ENCODE measurements around the gene PRKG1. TPM values are rescaled to one million over a fixed set of nuclear protein-coding genes. Genes with fewer than 3 reads are reported as not detected.

Gene PRKG1
- total RNA-seq, 2 donors from 2014 or later, result 17.8 to 31.1 TPM

DNA sequence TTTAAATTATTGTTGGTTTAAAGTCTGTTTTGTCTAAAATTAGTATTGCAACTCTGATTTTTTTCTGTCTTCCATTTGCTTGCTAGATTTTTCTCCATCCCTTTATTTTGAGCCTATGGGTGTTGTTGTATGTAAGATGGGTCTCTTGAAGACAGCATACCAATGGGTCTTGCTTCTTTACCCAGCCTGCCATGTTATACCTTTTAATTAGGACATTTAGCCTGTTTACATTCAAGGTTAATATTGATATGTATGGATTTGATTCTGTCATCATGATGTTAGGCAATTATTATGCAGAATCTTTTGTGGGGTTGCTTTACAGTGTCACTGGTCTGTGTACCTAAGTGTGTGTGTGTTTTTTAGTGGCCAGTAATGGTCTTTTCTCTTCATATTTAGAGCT lies 906.5 kb downstream of the PRKG1 start:
- H3K4me3 ChIP-seq, result no peak overlapping the region
- TF ChIP-seq, protein P1, sequence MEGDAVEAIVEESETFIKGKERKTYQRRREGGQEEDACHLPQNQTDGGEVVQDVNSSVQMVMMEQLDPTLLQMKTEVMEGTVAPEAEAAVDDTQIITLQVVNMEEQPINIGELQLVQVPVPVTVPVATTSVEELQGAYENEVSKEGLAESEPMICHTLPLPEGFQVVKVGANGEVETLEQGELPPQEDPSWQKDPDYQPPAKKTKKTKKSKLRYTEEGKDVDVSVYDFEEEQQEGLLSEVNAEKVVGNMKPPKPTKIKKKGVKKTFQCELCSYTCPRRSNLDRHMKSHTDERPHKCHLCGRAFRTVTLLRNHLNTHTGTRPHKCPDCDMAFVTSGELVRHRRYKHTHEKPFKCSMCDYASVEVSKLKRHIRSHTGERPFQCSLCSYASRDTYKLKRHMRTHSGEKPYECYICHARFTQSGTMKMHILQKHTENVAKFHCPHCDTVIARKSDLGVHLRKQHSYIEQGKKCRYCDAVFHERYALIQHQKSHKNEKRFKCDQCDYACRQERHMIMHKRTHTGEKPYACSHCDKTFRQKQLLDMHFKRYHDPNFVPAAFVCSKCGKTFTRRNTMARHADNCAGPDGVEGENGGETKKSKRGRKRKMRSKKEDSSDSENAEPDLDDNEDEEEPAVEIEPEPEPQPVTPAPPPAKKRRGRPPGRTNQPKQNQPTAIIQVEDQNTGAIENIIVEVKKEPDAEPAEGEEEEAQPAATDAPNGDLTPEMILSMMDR (IDR thresholded peaks at IDR 0.05), result no peak
- H3K27me3 ChIP-seq, result no peaks in the 10 kb centered on the region
- H3K27ac ChIP-seq, result no peak overlapping the region
- DNase-seq (ENCODE audit: low spot score), result no peak
- H3K36me3 ChIP-seq, result no peaks in the 10 kb centered on the region
- H3K4me1 ChIP-seq, result no peaks in the 10 kb centered on the region
- H3K9me3 ChIP-seq, result no peaks in the 10 kb centered on the region

DNA sequence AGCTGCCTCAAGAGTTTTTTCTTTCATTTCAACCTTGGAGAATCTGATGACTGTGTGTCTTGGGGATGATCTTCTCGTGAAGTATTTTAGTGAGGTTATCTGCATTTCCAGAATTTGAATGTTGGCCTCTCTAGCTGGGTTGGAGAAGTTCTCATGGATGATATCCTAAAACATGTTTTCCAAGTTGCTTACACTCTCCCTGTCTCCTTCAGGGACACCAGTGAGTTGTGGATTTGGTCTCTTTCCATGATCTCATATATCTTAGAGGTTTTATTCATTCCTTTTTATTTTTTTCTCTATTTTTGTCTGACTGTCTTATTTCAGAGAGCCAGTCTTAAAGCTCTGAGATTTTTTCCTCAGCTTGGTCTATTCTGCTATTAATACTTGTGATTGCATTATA lies 907.4 kb downstream of the PRKG1 start:
- no peaks in the 10 kb centered on the region for H3K36me3 ChIP-seq
- no peaks in the 10 kb centered on the region for H3K27me3 ChIP-seq
- no peak overlapping the region for H3K4me3 ChIP-seq
- H3K9me3 ChIP-seq, result no peaks in the 10 kb centered on the region
- DNase-seq (ENCODE audit: low spot score), result no peak
- no peak overlapping the region for H3K27ac ChIP-seq
- no peaks in the 10 kb centered on the region for H3K4me1 ChIP-seq
- TF ChIP-seq, protein P1 (IDR thresholded peaks at IDR 0.05), result no peak

DNA sequence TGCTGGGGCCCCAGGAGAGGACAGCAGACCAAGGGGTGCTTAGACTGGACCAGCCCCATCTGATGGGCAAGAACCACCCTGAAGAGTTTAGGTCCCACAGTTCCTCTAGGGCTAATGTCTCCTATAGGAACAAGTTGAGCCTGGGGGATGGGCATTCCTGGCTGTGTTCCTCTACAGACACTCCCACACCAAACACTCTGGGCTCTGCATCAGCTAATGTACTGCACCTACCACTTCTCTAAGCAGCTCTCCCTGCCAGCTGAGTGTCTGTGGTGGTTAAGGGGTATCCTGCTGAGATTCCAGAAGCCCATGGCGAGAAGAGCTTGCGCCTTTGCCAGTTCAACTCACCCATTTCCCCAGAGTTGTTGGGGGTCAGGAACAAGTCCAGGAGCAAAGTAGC lies 909.2 kb downstream of the PRKG1 start:
- no peak for DNase-seq (ENCODE audit: low spot score)
- Histone ChIP-seq H3K27ac (no peak overlapping the region), H3K4me1 (no peaks in the 10 kb centered on the region), H3K36me3 (no peaks in the 10 kb centered on the region), H3K9me3 (no peaks in the 10 kb centered on the region), H3K27me3 (no peaks in the 10 kb centered on the region), H3K4me3 (no peak overlapping the region)
- TF ChIP-seq, protein P1 (IDR thresholded peaks at IDR 0.05), result no peak

DNA sequence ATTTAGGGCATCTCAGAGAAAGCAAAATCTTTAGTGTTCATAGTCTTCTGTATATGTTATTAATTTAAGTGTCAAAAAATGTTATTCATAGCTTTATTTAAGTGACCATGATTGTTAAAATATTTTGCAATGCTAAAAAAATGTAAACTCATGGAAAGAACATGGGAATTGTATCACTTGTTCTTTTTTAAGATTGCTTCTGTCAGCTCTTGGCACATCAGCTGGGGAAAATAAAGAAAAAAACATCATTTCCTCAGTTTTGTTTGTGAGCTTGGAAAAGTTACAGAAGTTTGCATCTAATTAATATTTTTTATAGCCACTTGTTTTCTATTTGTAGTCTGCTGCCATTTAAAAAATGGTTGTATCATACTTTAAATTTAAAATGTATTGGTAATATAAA lies 911.0 kb downstream of the PRKG1 start:
- Histone ChIP-seq H3K27ac (no peak overlapping the region), H3K9me3 (peaks cover 0 to 3% of the 10 kb centered on the region in 2 donors), H3K4me3 (no peak overlapping the region), H3K36me3 (no peaks in the 10 kb centered on the region), H3K4me1 (no peaks in the 10 kb centered on the region), H3K27me3 (no peaks in the 10 kb centered on the region)
- TF ChIP-seq, protein P1 (IDR thresholded peaks at IDR 0.05), result no peak
- no peak for DNase-seq (ENCODE audit: low spot score)

DNA sequence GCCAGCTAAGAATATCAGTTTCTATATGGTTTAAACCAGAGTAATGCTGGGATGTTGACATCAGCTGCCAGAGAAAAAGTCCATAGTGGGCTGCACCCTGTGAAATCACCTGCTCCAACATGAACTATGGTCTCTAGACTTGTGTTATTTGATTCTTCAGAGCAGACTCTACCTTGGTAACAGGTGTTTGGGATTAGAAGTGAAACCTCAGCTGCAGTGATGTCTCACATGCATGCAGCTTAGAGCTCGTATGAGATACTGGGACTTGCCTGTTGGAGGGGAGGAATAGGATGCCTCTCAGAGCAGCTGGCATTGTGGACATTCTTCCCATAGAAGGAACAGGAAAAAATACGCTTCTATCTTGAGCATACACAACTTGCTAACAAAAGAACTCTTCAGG lies 912.2 kb downstream of the PRKG1 start:
- H3K4me1 ChIP-seq, result no peaks in the 10 kb centered on the region
- H3K36me3 ChIP-seq, result no peaks in the 10 kb centered on the region
- DNase-seq (ENCODE audit: low spot score), result no peak
- H3K27me3 ChIP-seq, result no peaks in the 10 kb centered on the region
- peaks cover 0 to 3% of the 10 kb centered on the region in 2 donors for H3K9me3 ChIP-seq
- TF ChIP-seq, protein P1 (IDR thresholded peaks at IDR 0.05), result no peak
- no peak overlapping the region for H3K27ac ChIP-seq
- H3K4me3 ChIP-seq, result no peak overlapping the region

DNA sequence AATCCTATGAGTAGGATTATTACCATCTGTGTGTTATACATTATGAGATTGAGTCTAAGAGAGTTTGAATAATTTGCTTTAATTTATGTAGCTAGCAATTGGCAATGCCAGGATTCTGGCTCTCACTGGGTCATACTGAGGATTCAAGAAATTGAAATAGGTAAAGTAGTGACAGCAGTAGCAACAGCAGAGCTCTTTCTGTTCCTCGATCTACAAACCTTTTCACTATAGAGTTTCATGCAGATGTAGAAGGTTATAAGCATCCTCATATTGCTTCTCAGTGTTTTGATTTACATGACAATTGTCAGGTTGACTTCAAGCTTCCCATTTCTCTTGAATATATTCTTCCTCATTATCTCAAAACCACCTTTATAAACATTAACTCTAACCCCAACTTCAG lies 919.2 kb downstream of the PRKG1 start:
- Histone ChIP-seq H3K9me3 (peaks cover 0 to 3% of the 10 kb centered on the region in 2 donors), H3K36me3 (no peaks in the 10 kb centered on the region), H3K27me3 (no peaks in the 10 kb centered on the region), H3K4me1 (no peaks in the 10 kb centered on the region), H3K4me3 (no peak overlapping the region), H3K27ac (no peak overlapping the region)
- TF ChIP-seq, protein P1 (IDR thresholded peaks at IDR 0.05), result no peak
- no peak for DNase-seq (ENCODE audit: low spot score)

Data from right atrium auricular region (tissue), 2 donors.